ENCODE results near the gene VILL.

Gene VILL

DNA sequence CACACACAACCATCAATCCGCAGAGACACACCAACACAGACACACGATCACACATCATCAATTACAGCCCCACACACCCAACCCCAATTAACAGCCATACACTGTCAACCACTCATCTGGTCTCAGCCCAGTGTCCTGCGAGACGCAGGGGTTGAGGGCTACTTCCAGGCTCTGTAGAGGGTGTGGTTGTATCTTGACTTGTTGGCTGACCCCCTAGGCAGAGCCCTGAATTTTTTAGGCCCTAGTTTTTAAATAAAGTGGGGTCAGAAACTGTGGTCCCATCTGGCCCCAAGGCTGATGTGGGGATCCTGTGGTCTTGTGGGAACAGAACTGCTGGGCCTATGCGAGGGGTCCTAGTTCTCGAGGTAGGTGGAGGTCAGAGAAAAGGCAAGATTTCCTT lies 9.2 kb downstream of the VILL start:
- no peak overlapping the region for H4K91ac ChIP-seq (ENCODE audit: low read length)
- peaks cover 7 to 50% of the 10 kb centered on the region in 2 experiments for H3K36me3 ChIP-seq (ENCODE audit: control insufficient read depth in 1 of 2, insufficient read depth in 2 of 2, low read depth in 1 of 2, low read length in 2 of 2)
- WGBS: 93% methylated on average over 6 of the region's 6 CpGs

DNA sequence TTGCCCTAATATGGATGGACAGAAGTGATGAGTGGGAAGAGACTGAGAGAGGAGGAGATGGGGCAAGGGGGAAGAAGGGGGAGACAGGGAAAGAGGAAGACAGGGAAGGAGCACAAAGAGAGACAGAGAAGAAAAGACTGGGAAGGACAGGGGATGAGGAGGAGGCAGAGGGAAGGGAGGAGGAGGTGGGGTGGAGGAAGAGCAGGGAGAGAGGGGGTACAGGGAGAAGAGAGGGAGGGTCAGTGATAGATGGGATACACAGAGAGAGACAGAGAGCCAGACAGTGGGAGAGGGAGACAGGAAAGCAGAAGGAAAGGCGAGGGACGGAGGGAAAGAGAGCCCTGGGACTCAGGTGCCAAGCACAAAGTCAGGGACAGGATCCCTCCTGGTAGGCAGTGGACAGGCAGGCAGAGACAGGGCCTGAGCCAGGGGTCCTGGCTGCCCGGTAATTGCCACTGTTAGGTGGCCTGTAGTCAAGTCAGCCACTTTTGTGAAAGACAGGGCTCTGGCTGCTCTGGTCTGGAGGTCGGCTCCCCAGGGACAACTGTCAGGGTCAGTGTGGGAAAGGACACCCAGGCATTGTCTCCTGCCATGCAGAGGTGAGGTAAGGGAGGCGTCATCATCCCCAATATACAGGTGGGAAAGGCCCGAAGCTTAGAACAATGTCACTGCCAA lies 9.8 kb downstream of the VILL start:
- H3K27ac ChIP-seq (ENCODE audit: low read length, poor library complexity, severe bottlenecking): no peak overlapping the region
- no peak overlapping the region for H3K4me3 ChIP-seq (ENCODE audit: insufficient read depth in 1 of 2, low read depth in 1 of 2, low read length in 2 of 2)
- H3K9ac ChIP-seq (ENCODE audit: low read length): no peak overlapping the region
- H3K4me1 ChIP-seq (ENCODE audit: control insufficient read depth, insufficient read depth, low read depth, low read length): peaks cover 14% of the 10 kb centered on the region
- no peak overlapping the region for H4K8ac ChIP-seq (ENCODE audit: low read length)
- WGBS: 96% methylated on average over 6 of the region's 6 CpGs
- H3K4ac ChIP-seq (ENCODE audit: low read depth in 1 of 2, low read length in 2 of 2): no peak overlapping the region
- H2BK120ac ChIP-seq (ENCODE audit: low read depth, low read length): no peak overlapping the region
- no peak overlapping the region for H3K18ac ChIP-seq (ENCODE audit: low read depth in 1 of 2, low read length in 2 of 2)
- no peak overlapping the region for H3K4me2 ChIP-seq (ENCODE audit: low read length, poor library complexity, severe bottlenecking)
- H3K79me1 ChIP-seq (replicated peaks; ENCODE audit: low read length, poor library complexity, severe bottlenecking): no peaks in the 10 kb centered on the region
- H4K91ac ChIP-seq (ENCODE audit: low read length): no peak overlapping the region
- no peak overlapping the region for H2BK15ac ChIP-seq (ENCODE audit: low read depth, poor library complexity, severe bottlenecking)
- H2BK12ac ChIP-seq (ENCODE audit: low read length in 2 of 2): no peak overlapping the region
- no peaks in the 10 kb centered on the region for H3K9me3 ChIP-seq (ENCODE audit: control insufficient read depth, low read length)
- H3K27me3 ChIP-seq (ENCODE audit: control insufficient read depth in 1 of 2, insufficient read depth in 1 of 2, low read length in 2 of 2): no peaks in the 10 kb centered on the region
- DNase-seq: no peak
- H3K14ac ChIP-seq (ENCODE audit: low read length in 2 of 2): no peak overlapping the region
- no peak overlapping the region for H2AK5ac ChIP-seq (ENCODE audit: low read length, severe bottlenecking)
- H2BK5ac ChIP-seq (ENCODE audit: low read depth, low read length, poor library complexity, severe bottlenecking): no peak overlapping the region
- H3K23ac ChIP-seq (ENCODE audit: low read length in 2 of 2): no peak overlapping the region
- no peak overlapping the region for H2AFZ ChIP-seq (ENCODE audit: low read depth, low read length)
- peaks cover 7 to 47% of the 10 kb centered on the region in 2 experiments for H3K36me3 ChIP-seq (ENCODE audit: control insufficient read depth in 1 of 2, insufficient read depth in 2 of 2, low read depth in 1 of 2, low read length in 2 of 2)

More for the DNA sequence above, 9.2 kb downstream of the VILL start:
- Histone ChIP-seq H3K4me3 (ENCODE audit: insufficient read depth in 1 of 2, low read depth in 1 of 2, low read length in 2 of 2) (no peak overlapping the region), H3K4me1 (ENCODE audit: control insufficient read depth, insufficient read depth, low read depth, low read length) (peaks cover 14% of the 10 kb centered on the region), H2AK5ac (ENCODE audit: low read length, severe bottlenecking) (no peak overlapping the region), H3K27me3 (ENCODE audit: control insufficient read depth in 1 of 2, insufficient read depth in 1 of 2, low read length in 2 of 2) (no peaks in the 10 kb centered on the region), H3K9ac (ENCODE audit: low read length) (no peak overlapping the region), H3K14ac (ENCODE audit: low read length in 2 of 2) (no peak overlapping the region), H3K4me2 (ENCODE audit: low read length, poor library complexity, severe bottlenecking) (no peak overlapping the region), H3K4ac (ENCODE audit: low read depth in 1 of 2, low read length in 2 of 2) (no peak overlapping the region), H3K18ac (ENCODE audit: low read depth in 1 of 2, low read length in 2 of 2) (no peak overlapping the region), H3K27ac (ENCODE audit: low read length, poor library complexity, severe bottlenecking) (no peak overlapping the region), H3K79me1 (replicated peaks; ENCODE audit: low read length, poor library complexity, severe bottlenecking) (no peaks in the 10 kb centered on the region), H3K9me3 (ENCODE audit: control insufficient read depth, low read length) (no peaks in the 10 kb centered on the region), H2AFZ (ENCODE audit: low read depth, low read length) (no peak overlapping the region), H4K8ac (ENCODE audit: low read length) (no peak overlapping the region), H2BK12ac (ENCODE audit: low read length in 2 of 2) (no peak overlapping the region), H2BK120ac (ENCODE audit: low read depth, low read length) (no peak overlapping the region), H2BK15ac (ENCODE audit: low read depth, poor library complexity, severe bottlenecking) (no peak overlapping the region), H3K23ac (ENCODE audit: low read length in 2 of 2) (no peak overlapping the region), H2BK5ac (ENCODE audit: low read depth, low read length, poor library complexity, severe bottlenecking) (no peak overlapping the region)
- no peak for DNase-seq

DNA sequence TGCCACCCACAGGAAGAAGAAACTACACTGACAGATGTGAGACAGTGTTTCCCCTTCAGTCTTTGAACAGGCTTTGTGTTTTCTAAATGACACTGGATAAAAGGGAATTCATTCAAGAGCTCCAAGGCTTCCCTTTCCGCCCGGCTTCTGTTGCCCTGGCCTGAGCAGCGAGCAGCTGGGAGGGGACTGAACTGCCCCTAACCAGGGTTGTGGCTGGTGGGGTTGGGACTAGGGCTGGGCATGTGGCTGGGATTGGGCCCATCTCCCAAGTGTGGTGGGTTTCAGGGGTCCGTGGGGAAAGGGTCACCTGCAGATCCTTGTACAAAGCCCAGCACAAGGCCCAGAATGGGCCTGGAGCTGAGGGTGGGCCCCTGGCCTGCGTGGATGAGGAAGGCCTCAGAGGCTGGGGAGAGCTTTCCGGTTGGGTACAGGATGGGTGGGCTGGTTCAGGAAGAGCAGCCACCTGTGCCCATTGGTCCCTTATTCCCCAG lies 10.4 kb downstream of the VILL start:
- Histone ChIP-seq H3K14ac (ENCODE audit: low read length in 2 of 2) (no peak overlapping the region), H3K9ac (ENCODE audit: low read length) (no peak overlapping the region), H3K27ac (ENCODE audit: low read length, poor library complexity, severe bottlenecking) (no peak overlapping the region), H3K4ac (ENCODE audit: low read depth in 1 of 2, low read length in 2 of 2) (no peak overlapping the region), H2BK15ac (ENCODE audit: low read depth, poor library complexity, severe bottlenecking) (no peak overlapping the region), H2AK5ac (ENCODE audit: low read length, severe bottlenecking) (no peak overlapping the region), H3K4me2 (ENCODE audit: low read length, poor library complexity, severe bottlenecking) (no peak overlapping the region), H3K18ac (ENCODE audit: low read depth in 1 of 2, low read length in 2 of 2) (no peak overlapping the region), H4K91ac (ENCODE audit: low read length) (no peak overlapping the region), H3K4me3 (ENCODE audit: insufficient read depth in 1 of 2, low read depth in 1 of 2, low read length in 2 of 2) (no peak overlapping the region), H3K79me1 (replicated peaks; ENCODE audit: low read length, poor library complexity, severe bottlenecking) (no peaks in the 10 kb centered on the region), H4K8ac (ENCODE audit: low read length) (no peak overlapping the region), H2BK5ac (ENCODE audit: low read depth, low read length, poor library complexity, severe bottlenecking) (no peak overlapping the region), H2BK12ac (ENCODE audit: low read length in 2 of 2) (no peak overlapping the region), H3K4me1 (ENCODE audit: control insufficient read depth, insufficient read depth, low read depth, low read length) (peaks cover 13% of the 10 kb centered on the region), H3K9me3 (ENCODE audit: control insufficient read depth, low read length) (no peaks in the 10 kb centered on the region), H2AFZ (ENCODE audit: low read depth, low read length) (no peak overlapping the region), H2BK120ac (ENCODE audit: low read depth, low read length) (no peak overlapping the region), H3K23ac (ENCODE audit: low read length in 2 of 2) (no peak overlapping the region), H3K27me3 (ENCODE audit: control insufficient read depth in 1 of 2, insufficient read depth in 1 of 2, low read length in 2 of 2) (no peaks in the 10 kb centered on the region), H3K36me3 (ENCODE audit: control insufficient read depth in 1 of 2, insufficient read depth in 2 of 2, low read depth in 1 of 2, low read length in 2 of 2) (peaks cover 7 to 44% of the 10 kb centered on the region in 2 experiments)
- 93% methylated on average over 6 of the region's 6 CpGs for WGBS
- DNase-seq: no peak

DNA sequence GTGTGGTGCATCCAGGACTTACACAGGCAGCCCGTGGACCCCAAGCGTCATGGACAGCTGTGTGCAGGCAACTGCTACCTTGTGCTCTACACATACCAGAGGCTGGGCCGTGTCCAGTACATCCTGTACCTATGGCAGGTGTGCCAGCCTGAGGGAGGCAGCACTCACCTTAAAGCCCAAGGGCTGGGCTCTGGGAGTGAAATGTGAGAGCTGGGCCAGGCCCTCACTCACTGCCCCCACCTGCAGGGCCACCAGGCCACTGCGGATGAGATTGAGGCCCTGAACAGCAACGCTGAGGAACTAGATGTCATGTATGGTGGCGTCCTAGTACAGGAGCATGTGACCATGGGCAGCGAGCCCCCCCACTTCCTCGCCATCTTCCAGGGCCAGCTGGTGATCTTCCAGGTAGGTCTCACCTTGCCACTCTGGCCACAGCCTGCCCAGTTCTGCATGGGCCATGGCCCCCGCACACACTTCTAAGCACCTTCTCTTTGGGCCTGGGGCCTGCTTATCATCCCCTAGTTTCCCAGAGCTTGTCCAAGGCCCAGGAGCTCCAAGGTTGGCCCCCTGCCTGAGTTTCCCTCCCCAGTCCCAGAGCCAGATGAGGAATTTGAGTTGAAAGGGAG lies 11.0 kb downstream of the VILL start:
- no peak overlapping the region for H4K8ac ChIP-seq (ENCODE audit: low read length)
- H3K27ac ChIP-seq (ENCODE audit: low read length, poor library complexity, severe bottlenecking): no peak overlapping the region
- H2AK5ac ChIP-seq (ENCODE audit: low read length, severe bottlenecking): no peak overlapping the region
- no peak overlapping the region for H2BK12ac ChIP-seq (ENCODE audit: low read length in 2 of 2)
- no peak overlapping the region for H3K14ac ChIP-seq (ENCODE audit: low read length in 2 of 2)
- no peak overlapping the region for H3K4ac ChIP-seq (ENCODE audit: low read depth in 1 of 2, low read length in 2 of 2)
- no peak overlapping the region for H2BK15ac ChIP-seq (ENCODE audit: low read depth, poor library complexity, severe bottlenecking)
- no peak overlapping the region for H3K9ac ChIP-seq (ENCODE audit: low read length)
- WGBS: 84% methylated on average over 8 of the region's 9 CpGs
- H3K4me1 ChIP-seq (ENCODE audit: control insufficient read depth, insufficient read depth, low read depth, low read length): peaks cover 13% of the 10 kb centered on the region
- peaks cover 12 to 44% of the 10 kb centered on the region in 2 experiments for H3K36me3 ChIP-seq (ENCODE audit: control insufficient read depth in 1 of 2, insufficient read depth in 2 of 2, low read depth in 1 of 2, low read length in 2 of 2)
- no peak overlapping the region for H3K4me2 ChIP-seq (ENCODE audit: low read length, poor library complexity, severe bottlenecking)
- no peaks in the 10 kb centered on the region for H3K9me3 ChIP-seq (ENCODE audit: control insufficient read depth, low read length)
- H2AFZ ChIP-seq (ENCODE audit: low read depth, low read length): no peak overlapping the region
- no peak overlapping the region for H2BK5ac ChIP-seq (ENCODE audit: low read depth, low read length, poor library complexity, severe bottlenecking)
- no peak overlapping the region for H2BK120ac ChIP-seq (ENCODE audit: low read depth, low read length)
- no peaks in the 10 kb centered on the region for H3K27me3 ChIP-seq (ENCODE audit: control insufficient read depth in 1 of 2, insufficient read depth in 1 of 2, low read length in 2 of 2)
- no peaks in the 10 kb centered on the region for H3K79me1 ChIP-seq (replicated peaks; ENCODE audit: low read length, poor library complexity, severe bottlenecking)
- DNase-seq: no peak
- no peak overlapping the region for H3K23ac ChIP-seq (ENCODE audit: low read length in 2 of 2)
- H4K91ac ChIP-seq (ENCODE audit: low read length): no peak overlapping the region
- no peak overlapping the region for H3K4me3 ChIP-seq (ENCODE audit: insufficient read depth in 1 of 2, low read depth in 1 of 2, low read length in 2 of 2)
- no peak overlapping the region for H3K18ac ChIP-seq (ENCODE audit: low read depth in 1 of 2, low read length in 2 of 2)
